ENCODE results near the gene BBS10.

GRCh38 chr12:76310110-76310509, 38.1 kb downstream of the BBS10 start:
- TF ChIP-seq, protein P1, sequence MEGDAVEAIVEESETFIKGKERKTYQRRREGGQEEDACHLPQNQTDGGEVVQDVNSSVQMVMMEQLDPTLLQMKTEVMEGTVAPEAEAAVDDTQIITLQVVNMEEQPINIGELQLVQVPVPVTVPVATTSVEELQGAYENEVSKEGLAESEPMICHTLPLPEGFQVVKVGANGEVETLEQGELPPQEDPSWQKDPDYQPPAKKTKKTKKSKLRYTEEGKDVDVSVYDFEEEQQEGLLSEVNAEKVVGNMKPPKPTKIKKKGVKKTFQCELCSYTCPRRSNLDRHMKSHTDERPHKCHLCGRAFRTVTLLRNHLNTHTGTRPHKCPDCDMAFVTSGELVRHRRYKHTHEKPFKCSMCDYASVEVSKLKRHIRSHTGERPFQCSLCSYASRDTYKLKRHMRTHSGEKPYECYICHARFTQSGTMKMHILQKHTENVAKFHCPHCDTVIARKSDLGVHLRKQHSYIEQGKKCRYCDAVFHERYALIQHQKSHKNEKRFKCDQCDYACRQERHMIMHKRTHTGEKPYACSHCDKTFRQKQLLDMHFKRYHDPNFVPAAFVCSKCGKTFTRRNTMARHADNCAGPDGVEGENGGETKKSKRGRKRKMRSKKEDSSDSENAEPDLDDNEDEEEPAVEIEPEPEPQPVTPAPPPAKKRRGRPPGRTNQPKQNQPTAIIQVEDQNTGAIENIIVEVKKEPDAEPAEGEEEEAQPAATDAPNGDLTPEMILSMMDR (conservative IDR thresholded peaks at IDR 0.05): no peak
- no peak for TF ChIP-seq ZFX (IDR thresholded peaks at IDR 0.05)

All from C4-2B (cell line).